ENCODE measurements around the gene UCKL1. TPM values are rescaled to one million over a fixed set of nuclear protein-coding genes. Genes with fewer than 3 reads are reported as not detected.

Gene UCKL1
- total RNA-seq, 1 donor from 2014 or later, result 39.3 TPM

- no peaks in the 10 kb centered on the region for H3K9me3 Mint-ChIP-seq
- no peak overlapping the region for H3K4me3 Mint-ChIP-seq
These were observed 15.5 kb downstream of the UCKL1 start for GRCh38 chr20:63940472-63941266.

GRCh38 chr20:63940071-63940471, 16.1 kb downstream of the UCKL1 start:
- DNase-seq (ENCODE audit: low read depth, low spot score), result no peak
- H3K36me3 Mint-ChIP-seq (ENCODE audit: low read depth), result peaks cover 13% of the 10 kb centered on the region
- H3K4me1 Mint-ChIP-seq, result peaks cover 4% of the 10 kb centered on the region
- no peak for TF ChIP-seq CTCF (conservative IDR thresholded peaks at IDR 0.05)
- no peak overlapping the region for H3K27ac Mint-ChIP-seq (ENCODE audit: unreplicated experiment)
- H3K4me3 Mint-ChIP-seq, result no peak overlapping the region
- H3K27me3 Mint-ChIP-seq (ENCODE audit: low read depth), result no peaks in the 10 kb centered on the region
- H3K9me3 Mint-ChIP-seq, result no peaks in the 10 kb centered on the region

More at GRCh38 chr20:63940472-63941266, 15.5 kb downstream of the UCKL1 start:
- H3K36me3 Mint-ChIP-seq (ENCODE audit: low read depth), result peaks cover 11% of the 10 kb centered on the region
- no peaks in the 10 kb centered on the region for H3K27me3 Mint-ChIP-seq (ENCODE audit: low read depth)
- peaks cover 4% of the 10 kb centered on the region for H3K4me1 Mint-ChIP-seq
- DNase-seq (ENCODE audit: low read depth, low spot score), result no peak
- H3K27ac Mint-ChIP-seq (ENCODE audit: unreplicated experiment), result no peak overlapping the region
- TF ChIP-seq CTCF (conservative IDR thresholded peaks at IDR 0.05), result no peak

GRCh38 chr20:63939061-63939935, 16.9 kb downstream of the UCKL1 start:
- Mint-ChIP-seq H3K27ac (ENCODE audit: unreplicated experiment) (no peak overlapping the region), H3K36me3 (ENCODE audit: low read depth) (peaks cover 17% of the 10 kb centered on the region), H3K9me3 (no peaks in the 10 kb centered on the region), H3K27me3 (ENCODE audit: low read depth) (no peaks in the 10 kb centered on the region), H3K4me1 (peaks cover 4% of the 10 kb centered on the region), H3K4me3 (no peak overlapping the region)
- TF ChIP-seq CTCF (conservative IDR thresholded peaks at IDR 0.05), result no peak
- DNase-seq (ENCODE audit: low read depth, low spot score), result no peak

- Mint-ChIP-seq H3K9me3 (no peaks in the 10 kb centered on the region), H3K27ac (ENCODE audit: unreplicated experiment) (no peak overlapping the region), H3K4me3 (no peak overlapping the region), H3K36me3 (ENCODE audit: low read depth) (peaks cover 17% of the 10 kb centered on the region), H3K27me3 (ENCODE audit: low read depth) (no peaks in the 10 kb centered on the region), H3K4me1 (peaks cover 4% of the 10 kb centered on the region)
- no peak for TF ChIP-seq CTCF (conservative IDR thresholded peaks at IDR 0.05)
- DNase-seq (ENCODE audit: low read depth, low spot score), result no peak
These were observed 18.6 kb downstream of the UCKL1 start for GRCh38 chr20:63937596-63937995.

- H3K4me1 Mint-ChIP-seq, result no peaks in the 10 kb centered on the region
- no peak for DNase-seq (ENCODE audit: low read depth, low spot score)
- H3K27me3 Mint-ChIP-seq (ENCODE audit: low read depth), result no peaks in the 10 kb centered on the region
- H3K4me3 Mint-ChIP-seq, result no peak overlapping the region
- H3K36me3 Mint-ChIP-seq (ENCODE audit: low read depth), result peaks cover 17% of the 10 kb centered on the region
- H3K9me3 Mint-ChIP-seq, result no peaks in the 10 kb centered on the region
- TF ChIP-seq CTCF (conservative IDR thresholded peaks at IDR 0.05), result no peak
- no peak overlapping the region for H3K27ac Mint-ChIP-seq (ENCODE audit: unreplicated experiment)
These were observed 20.8 kb downstream of the UCKL1 start for GRCh38 chr20:63935447-63935846.
